HG02759 (cell line): ENCODE measurements around the gene UTP3.
"Not testable (repeated sequence)": the region's sequence is repeated elsewhere in the genome, so short reads cannot be mapped to it uniquely, and the experiment has no call there.

Source experiments
- ATAC-seq: cut with Tn5 transposase; IDR thresholded peaks from one replicate; pipeline ENCODE4 v1.9.1; 2021; ENCODE audit warnings: mild to moderate bottlenecking, moderate library complexity; ENCODE audit not compliant: unreplicated experiment

The UTP3 gene

DNA sequence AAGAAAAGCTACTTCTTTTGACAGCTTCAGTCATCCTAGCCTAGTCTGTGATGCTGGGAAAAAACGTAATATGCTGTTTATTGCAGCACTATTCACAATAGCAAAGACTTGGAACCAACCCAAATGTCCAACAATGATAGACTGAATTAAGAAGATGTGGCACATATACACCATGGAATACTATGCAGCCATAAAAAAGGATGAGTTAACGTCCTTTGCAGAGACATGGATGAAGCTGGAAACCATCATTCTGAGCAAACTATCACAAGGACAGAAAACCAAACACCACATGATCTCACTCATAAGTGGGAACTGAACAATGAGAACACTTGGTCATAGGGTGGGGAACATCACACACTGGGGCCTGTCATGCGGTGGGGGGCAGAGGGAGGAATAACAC is 6.2 kb upstream of the UTP3 start:
- not testable (repeated sequence) for ATAC-seq

DNA sequence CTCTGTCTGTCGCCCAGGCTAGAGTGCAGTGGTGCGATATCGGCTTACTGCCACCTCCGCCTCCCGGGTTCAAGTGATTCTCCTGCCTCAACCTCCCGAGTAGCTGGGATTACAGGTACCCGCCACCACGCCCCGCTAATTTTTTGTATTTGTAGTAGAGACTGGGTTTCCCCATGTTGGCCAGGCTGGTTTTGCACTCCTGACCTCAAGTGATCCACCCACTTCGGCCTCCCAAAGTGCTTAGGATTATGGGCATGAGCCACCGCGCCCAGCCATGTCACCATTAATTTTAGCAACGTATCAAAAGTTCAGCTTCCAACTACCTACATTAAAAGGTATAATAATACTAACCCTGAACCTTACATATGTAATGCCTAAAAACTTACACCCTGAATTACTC is 940 bp upstream of the UTP3 start:
- ATAC-seq, result no peak

DNA sequence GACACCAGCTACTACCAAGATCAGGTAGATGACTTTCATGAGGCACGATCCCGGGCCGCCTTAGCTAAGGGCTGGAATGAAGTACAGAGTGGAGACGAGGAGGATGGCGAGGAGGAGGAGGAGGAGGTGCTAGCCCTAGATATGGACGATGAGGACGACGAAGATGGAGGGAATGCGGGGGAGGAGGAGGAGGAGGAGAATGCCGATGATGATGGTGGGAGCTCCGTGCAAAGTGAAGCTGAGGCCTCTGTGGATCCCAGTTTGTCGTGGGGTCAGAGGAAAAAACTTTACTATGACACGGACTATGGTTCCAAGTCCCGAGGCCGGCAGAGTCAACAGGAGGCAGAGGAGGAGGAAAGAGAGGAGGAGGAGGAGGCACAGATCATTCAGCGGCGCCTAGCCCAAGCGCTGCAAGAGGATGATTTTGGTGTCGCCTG is 481 bp downstream of the UTP3 start:
- ATAC-seq, result no peak

GRCh38 chr4:70691661-70692060 is 3.3 kb downstream of the UTP3 start:
- no peak for ATAC-seq

DNA sequence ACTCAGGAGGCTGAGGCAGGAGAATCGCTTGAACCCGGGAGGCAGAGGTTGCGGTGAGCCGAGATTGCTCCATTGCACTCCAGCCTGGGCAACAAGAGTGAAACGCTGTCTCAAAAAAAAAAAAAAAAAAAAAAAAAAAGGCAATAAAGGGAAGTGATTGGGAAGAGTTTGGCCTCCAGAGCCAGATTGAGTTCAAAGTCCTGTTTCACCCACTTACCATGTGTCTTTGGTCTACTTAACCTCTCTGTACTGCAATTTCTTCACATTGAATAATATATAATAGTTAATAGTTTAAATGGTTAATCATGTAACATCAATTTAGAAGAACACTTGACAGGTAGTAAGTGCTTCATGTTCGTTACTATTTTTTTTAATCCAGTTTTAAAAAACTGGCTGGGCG is 6.3 kb downstream of the UTP3 start:
- not testable (repeated sequence) for ATAC-seq

DNA sequence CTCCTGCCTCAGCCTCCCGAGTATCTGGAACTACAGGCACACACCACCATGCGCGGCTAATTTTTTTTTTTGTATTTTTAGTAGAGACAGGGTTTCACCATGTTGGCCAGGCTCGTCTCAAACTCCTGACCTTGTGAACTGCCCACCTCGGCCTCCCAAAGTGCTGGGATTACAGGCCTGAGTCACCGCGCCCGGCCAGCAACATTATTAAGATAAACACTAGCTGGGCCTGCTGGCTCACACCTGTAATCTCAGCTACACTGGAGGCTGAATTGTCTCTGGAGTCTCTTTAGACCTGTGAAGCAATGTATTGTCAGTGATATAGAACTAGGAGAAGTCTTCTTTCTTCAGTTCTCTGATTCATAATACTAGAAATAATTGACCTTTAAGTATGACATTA is 10.1 kb downstream of the UTP3 start:
- not testable (repeated sequence) for ATAC-seq

GRCh38 chr4:70700712-70701111 is 12.4 kb downstream of the UTP3 start:
- ATAC-seq, result no peak

DNA sequence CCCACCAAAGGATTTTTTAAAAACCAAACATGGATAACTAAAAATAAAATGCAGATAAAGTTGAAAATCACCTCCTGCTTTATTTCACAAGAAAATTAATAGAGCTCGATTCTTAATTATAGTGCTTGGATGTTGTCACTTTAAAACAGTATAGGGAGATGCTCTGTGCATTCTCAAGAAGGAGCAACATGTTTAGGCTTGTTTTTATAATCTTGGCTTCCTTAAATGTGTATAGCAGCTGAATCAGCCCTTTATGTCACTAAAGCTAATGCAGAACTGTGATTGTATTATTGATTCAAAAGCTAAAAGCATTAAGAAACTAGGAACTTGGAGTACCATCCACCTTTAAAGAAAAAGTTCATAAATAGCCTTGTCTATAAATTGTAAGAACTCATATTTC is 12.9 kb downstream of the UTP3 start:
- no peak for ATAC-seq

- not testable (repeated sequence) for ATAC-seq
Observed at GRCh38 chr4:70702592-70702991, 14.3 kb downstream of the UTP3 start.

DNA sequence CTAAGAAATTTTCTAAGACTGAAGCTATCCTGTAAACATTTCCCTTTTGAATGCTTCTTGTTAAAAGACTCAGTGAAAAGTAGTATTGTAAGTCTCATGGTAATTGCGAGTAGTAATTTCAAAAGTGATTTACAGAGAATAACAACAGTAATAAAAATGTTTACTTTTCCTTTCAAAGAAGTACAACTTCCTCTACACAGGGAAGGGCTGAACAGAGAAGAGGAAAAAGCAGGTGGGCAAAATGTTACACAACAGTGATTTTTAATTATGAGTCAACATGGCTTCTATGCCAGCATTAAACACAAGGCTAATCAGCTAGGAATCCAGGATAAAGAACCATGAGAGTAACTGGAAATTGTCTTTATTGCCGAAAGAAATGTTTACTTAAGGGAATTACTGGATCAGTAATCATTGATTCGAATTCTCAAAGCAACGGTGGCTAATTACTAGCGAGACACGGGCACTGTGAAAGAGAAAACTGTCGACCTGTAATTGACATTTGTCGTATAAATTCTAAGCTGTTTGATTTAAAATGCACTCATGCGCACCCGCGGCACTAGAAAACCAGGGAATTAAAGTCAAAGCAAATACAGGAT is 15.4 kb downstream of the UTP3 start:
- no peak for ATAC-seq

DNA sequence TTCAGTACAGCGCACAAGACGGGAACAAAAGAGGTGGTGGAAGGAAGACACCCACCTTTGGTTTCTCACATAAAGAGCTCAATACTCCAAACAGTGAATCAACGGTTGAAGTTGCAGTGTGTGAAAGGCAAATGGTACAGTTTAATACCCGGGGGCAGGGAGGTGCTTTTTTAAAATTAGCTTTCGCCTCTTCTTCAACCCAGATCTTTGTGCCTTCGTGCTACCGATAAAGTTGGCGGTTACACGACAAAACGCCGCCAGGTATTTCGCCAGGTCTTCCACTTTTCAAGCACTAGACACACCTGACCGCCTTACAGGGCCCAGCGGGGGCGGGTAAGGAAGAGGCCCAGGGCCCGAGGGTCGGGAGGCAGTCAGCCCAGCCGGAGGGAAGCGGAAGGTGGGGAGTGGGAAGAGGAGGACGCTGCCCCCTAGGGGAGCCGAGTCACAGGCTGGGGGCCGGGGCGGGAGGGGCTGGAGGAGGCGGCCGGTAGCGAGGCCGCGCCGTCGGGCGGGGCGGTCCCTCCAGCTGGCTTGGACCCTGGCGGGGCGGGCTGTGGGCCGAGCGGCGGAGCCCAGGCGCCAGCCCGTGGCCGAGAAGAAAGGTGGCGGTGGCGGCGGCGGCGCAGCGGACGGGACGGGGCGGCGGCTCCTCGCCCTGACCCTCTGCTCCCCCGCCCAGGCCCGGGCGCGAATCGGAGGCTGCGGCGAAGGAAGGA is 16.0 kb downstream of the UTP3 start:
- peak; percentile 74 for ATAC-seq

DNA sequence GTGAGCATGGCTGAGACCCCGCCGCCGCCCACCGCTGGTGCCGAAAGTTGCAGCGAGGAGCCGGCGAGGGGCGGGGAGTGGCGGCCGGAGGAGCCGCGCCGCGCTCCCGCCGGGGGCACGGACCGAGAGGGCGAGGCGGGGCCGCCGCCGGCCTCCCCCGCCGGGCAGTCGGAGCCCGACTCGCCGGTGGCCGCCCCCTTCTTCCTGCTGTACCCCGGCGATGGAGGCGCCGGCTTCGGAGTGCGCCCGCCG is 16.5 kb downstream of the UTP3 start:
- ATAC-seq, result peak; percentile 35

DNA sequence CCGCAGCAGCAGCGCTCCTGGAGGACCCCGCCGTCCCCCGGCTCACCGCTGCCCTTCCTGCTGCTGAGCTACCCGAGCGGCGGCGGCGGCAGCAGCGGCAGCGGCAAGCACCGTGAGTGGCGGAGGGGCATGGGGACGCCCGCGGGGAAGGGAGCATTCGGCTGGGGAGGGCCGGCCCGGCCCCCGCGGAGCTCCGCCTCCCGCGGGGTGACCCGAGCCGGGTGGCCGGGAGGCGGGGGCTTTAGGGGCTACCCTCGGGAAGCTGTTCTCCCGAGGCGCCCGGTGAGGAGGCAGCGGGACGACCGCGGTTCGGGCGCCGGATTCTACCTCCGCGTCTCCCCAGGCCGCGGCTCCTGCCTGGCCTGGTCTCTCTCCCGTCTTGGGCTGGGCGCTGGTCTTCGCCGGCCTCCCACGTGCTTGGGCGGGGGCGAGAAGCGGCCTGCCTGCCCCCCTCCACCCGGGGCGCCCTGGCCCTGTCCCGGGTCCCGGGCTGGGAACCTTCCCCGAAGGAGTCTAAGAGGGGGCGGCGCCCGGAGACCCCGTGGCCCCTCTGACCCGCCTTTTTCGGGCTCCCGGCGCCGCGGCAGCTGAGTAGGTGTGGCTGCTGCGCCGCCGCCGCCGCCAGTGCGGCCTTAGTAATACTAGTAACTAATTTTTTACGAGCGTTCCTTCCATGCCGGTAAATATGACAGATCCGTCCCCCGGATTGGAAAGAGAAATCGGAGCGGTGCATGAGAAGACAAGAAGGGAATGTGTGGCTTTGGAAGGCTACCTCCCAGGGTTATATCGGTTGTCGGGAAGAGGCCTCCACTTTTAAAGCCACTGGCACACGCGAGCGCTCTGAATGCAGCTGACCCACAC is 17.1 kb downstream of the UTP3 start:
- ATAC-seq, result peak; percentile 66

- no peak for ATAC-seq
Observed at GRCh38 chr4:70706044-70706461, 17.7 kb downstream of the UTP3 start.

- no peak for ATAC-seq
Observed at GRCh38 chr4:70706516-70706915, 18.2 kb downstream of the UTP3 start.

DNA sequence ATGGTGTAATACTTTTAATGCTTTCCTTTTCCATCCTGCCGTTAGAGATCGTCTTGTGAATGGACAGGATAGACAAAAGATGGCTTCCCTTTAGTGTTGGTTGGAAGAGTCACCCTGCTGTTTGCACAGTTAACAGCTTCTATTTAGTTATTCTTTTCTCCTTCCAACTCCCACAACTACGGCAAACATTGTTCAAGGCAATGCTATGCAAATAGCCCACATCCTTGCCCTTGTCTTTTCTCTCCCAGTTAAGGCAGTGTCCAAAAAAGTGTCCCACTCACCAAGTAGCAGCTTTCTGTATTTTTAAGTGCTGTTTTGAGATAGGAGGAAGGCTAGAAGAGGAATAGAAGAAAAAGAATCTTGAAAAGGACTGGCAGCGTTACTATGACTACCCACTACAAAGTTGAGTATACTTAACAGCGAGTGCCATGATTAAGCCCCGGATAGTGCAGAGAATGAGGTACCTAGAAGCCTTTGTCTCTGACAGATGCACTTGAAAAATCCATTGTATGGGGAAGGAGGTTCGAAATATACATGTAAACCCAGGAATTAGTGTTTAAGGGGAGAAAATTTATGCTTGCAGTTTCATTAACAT is 21.4 kb downstream of the UTP3 start:
- no peak for ATAC-seq

DNA sequence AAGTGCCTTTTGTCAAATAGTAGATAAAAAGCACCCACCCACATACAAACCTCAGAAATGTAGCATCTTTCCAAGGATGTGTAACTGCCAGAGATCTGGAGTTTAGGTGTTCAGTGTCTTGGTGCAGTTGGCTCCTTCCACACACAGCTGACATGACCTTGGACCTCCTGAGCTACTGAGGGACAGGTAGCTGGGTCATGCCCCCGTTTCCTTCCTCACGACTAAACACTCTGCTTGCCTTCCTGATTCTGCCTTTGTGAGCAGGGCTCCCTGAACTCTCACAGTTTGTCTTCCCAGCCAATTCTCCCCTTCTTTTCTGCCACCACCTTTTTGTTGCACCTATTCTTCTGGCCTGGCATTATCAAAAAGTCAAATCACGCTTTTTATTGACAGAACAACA is 23.3 kb downstream of the UTP3 start:
- no peak for ATAC-seq

DNA sequence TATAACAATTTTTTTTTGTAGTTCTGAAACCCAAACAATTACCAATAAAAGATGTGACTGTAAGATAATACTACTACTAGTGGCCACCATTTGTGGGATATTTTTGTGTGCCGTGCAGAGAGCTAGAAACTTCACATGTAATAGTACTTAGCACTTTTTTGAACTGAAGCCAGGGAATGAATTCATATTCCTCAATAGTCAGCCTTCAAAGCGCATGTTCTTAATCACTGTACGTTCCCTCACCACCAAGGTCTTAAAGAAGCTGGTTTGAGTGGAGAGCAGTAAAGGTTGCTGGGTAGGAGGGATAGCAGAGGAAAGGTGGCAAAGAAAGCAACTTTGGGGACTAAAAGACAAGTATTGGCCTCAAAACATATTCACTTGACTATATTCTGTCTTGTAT is 23.8 kb downstream of the UTP3 start:
- no peak for ATAC-seq

- ATAC-seq, result peak; percentile 4
Observed at GRCh38 chr4:70712604-70713452, 24.5 kb downstream of the UTP3 start.

DNA sequence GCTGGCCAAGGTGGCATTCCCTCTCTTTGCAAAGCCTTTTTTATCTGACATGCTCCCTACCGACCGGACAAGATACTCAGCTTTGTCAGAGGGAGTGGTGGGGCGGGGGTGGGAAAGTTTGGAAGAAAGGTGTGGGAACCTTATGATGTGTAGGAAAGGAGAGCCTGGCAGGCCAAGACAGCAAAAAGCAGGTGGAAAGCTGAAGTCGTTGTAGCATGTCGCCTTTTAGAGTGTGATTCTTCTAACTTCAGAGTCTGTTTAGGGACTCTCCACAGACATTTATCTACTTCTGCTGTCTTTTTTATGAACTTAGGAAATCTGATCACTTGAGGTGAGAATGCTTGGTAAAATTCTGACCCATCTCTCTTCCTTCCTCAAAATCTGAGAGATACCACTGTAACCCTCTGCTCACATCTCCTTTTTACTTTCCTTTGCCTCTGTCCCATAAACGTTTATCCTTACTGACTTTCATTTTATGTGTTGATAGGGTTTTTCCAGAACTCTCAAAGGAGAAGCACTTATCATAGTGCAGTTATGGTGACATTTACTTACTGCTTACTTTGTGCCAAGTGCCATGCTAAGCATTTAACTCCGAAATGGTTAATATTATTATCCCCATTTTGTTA is 25.2 kb downstream of the UTP3 start:
- peak; percentile 46 for ATAC-seq
